ENCODE results near the gene UBTF.

Gene UBTF

GRCh38 chr17:44198721-44199552 lies 20.5 kb downstream of the UBTF start:
- peak; percentile 38 to 51 for DNase-seq (ENCODE audit: low read depth in 1 of 2, low spot score in 1 of 2)

GRCh38 chr17:44197980-44198720 lies 21.3 kb downstream of the UBTF start:
- DNase-seq (ENCODE audit: low read depth in 1 of 2, low spot score in 1 of 2), result no peak

DNA sequence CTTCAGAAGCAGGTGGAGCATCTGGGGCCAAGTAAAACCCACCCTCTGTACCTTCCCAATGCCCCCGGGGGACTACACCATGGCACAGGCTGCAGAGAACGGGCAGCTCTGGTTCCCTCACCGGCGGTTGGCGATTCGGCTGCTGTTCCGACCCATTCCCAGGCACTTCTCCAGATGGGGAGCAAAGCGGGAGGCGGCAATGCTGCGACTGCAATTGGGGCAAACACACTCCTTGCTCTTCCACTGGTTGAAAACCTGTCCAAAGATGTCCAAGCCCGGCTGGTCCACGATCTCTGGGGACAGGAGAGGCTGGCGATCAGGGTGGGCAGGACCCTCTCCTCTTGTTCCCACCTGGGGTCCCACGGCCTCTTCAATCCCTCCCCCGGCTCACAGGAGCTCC lies 22.4 kb downstream of the UBTF start:
- no peak for DNase-seq (ENCODE audit: low read depth in 1 of 2, low spot score in 1 of 2)

DNA sequence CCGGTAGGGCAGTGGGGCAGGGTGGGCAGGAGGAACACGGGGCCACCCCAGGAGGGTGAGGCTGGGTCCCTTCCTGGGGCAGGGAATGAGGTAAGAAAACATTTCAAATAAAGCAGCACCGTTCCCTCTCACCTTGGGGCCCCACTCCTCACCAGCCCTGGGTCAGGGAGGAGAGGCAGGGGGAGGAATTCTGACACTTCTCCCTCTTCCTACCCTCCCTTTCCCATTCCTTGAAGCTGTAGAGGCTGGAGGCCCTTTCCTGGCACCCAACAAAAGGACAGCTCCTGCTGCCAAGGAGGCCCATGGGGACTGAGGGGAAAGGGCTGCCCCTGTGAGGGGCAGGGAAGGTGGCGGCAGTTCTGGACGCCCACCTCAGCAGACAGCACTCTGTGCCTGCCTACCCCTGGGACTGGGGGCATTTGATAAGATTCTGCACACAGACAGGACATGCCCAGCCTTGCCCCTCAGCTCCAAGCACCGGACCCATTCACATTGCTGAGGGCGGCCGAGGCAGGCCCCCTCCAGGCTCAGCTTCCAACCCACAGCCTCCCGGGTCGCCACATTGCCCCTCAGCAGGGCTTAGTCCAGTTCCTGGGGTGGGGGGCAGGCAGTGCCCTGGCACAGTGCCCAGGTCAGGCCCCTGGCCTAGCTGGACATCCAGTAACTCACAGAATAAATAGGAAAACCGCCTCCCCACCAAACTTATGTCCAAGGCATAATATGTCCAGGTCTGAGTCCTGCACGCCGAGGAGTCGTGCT lies 26.0 kb downstream of the UBTF start:
- no peak for DNase-seq (ENCODE audit: low read depth in 1 of 2, low spot score in 1 of 2)

DNA sequence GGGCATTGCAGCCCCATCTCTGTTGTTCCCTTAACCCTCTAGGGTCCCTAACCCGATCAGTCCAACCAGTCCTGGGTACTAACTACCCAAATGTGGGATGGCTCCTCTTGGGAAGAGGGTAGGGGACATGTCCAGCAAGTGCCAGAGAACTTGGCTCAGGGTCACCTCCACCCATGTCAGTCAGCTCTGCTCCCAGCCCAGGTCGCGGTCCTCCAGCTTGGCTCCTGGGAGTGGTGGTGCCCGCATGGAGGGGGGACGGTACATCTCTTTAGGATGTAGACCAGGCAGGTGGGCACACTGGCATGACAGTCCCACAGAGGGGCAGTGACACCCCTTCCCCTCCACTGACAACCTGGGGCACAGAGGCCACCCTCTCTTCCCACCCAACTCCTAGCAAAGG lies 26.7 kb downstream of the UBTF start:
- no peak for DNase-seq (ENCODE audit: low read depth in 1 of 2, low spot score in 1 of 2)

- no peak for DNase-seq (ENCODE audit: low read depth in 1 of 2, low spot score in 1 of 2)
These were observed 27.5 kb downstream of the UBTF start for GRCh38 chr17:44191941-44192496.

DNA sequence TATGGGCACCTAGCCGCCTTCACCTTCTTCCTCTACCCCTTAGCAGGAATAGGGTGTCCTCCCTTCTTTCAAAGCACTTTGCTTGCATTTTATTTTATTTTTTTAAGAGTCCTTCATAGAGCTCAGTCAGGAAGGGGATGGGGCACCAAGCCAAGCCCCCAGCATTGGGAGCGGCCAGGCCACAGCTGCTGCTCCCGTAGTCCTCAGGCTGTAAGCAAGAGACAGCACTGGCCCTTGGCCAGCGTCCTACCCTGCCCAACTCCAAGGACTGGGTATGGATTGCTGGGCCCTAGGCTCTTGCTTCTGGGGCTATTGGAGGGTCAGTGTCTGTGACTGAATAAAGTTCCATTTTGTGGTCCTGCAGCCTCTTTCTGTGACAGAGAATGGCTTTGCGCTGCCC lies 28.1 kb downstream of the UBTF start:
- DNase-seq (ENCODE audit: low read depth in 1 of 2, low spot score in 1 of 2), result no peak

- no peak for DNase-seq (ENCODE audit: low read depth in 1 of 2, low spot score in 1 of 2)
These were observed 29.0 kb downstream of the UBTF start for GRCh38 chr17:44190481-44190880.

DNA sequence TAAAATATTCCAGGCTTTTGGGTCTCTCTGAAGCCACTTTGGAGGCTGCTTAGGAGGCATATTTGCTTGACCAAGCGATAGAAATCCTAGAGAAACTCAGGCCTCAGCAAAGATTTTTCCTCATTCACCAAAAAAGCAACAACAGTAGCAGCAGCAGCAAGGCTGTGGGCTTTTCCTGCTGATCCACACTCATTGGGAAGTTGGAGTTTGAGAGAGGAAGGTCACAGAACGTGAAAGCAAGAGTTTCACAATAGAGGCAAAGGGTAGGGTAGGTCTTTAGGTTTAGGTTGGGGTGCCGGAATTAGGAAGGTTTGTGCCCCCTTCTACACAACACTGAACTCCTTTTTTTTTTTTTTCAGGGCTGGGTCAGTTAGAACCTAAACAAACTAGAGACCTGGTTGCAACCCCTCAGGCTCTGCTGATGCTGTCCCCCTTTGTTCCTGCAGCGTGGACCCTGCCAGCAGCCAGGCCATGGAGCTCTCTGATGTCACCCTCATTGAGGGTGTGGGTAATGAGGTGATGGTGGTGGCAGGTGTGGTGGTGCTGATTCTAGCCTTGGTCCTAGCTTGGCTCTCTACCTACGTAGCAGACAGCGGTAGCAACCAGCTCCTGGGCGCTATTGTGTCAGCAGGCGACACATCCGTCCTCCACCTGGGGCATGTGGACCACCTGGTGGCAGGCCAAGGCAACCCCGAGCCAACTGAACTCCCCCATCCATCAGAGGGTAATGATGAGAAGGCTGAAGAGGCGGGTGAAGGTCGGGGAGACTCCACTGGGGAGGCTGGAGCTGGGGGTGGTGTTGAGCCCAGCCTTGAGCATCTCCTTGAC lies 30.7 kb downstream of the UBTF start:
- DNase-seq (ENCODE audit: low read depth in 1 of 2, low spot score in 1 of 2), result no peak

DNA sequence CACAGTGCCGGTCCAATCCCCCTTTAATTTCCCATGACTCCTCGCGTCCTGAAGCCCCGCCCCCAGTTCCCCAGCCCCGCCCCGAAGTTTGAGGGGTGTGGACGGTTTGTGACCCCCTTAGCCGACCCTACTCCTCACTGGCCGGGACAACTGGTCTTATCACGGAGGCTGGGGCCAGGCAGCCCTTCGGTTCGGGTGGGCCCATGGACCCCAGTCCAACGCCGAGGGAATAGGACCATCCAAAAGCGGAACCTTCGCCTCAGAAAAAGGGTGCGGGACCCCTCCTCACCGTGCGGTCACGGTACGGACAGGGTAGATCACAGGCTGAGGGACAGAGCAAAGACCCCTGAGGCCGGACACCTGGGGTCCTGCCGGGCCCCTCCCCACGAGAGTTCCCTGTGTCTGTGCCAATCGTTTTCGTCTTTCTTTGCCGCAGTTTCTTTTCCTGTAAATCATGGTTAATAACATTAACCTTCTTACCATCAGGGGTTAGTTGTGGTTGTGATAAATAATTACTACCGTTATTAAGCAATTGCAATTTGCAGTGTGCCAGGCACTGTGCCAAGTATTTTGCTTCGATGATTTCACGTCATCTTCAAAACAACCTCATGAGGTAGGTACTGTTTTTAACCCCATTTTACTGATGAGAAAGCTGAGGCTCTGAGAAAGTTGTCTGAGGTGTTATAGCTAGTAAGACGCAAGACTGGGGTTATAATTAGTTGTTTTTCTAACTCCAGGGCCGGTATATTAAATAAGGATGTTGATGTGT lies 32.2 kb downstream of the UBTF start:
- DNase-seq (ENCODE audit: low read depth in 1 of 2, low spot score in 1 of 2), result no peak

DNA sequence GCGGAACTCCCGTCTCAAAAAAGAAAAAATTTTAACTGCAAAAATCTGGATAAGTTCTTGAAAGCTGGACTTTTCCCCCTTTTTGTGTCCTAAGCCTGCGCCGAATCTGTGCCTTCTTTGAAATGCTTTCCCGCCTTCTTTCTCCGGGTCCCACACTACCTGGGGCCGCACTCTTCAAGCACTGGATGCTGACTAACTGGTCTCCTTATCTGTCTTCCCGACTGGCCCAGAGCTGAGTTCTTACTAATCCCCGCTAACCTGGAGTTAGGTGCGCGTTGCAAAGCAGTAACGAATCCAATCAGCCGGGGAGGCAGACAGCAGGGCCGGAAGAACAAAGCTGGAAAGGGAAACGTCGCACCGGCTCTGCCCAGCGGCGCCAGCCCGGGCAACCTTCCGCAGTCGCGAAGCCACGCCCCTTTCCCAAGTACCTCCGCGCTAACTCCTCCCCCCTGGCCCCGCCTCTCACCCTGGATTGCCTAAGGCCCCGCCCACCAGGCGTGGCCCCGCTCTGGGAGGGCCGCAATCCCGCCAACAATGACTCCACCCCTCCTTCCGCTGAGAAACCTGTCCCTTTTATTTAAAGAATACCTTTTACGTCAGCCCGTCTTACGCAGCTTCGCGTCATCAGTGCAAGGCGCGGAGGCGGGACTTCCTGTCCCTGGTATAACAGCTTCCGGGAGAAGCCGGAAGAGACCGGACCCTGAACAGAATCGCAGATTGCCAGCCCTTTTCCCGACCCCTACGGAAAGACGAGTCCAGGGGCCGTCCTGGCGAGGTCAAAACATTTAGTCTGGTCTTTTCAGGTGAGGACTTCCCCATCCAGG lies 33.0 kb downstream of the UBTF start, which contains the start of gene TMUB2:
TMUB2 (plus strand) TSS at position 666 of the 824 bp plus-strand sequence. CDS start 737 bp downstream, outside the sequence.
- peak; percentile 99 for DNase-seq (ENCODE audit: low read depth in 1 of 2, low spot score in 1 of 2)

GRCh38 chr17:44184212-44184810 lies 35.2 kb downstream of the UBTF start:
- DNase-seq (ENCODE audit: low read depth in 1 of 2, low spot score in 1 of 2), result no peak

- no peak for DNase-seq (ENCODE audit: low read depth in 1 of 2, low spot score in 1 of 2)
These were observed 36.5 kb downstream of the UBTF start for GRCh38 chr17:44183024-44183423.

DNA sequence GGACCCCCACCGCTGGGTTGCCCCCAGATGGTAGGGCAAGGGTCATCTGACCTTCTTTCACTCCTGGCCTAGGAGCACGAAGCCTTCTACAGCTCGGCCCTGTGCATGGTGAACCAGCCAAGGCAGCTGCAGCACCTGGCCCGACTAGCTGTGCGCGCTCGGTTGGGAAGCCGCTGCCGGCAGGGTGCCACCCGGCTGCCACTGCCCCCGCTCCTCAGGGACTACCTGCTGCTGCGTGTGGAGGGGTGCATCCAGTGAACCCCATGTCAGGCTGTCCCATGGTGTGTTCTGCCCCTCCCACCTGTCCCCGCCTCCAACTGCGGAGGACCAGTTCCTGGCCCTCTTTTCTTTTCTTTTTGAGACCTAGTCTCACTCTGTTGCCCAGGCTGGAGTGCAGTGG lies 41.3 kb downstream of the UBTF start:
- DNase-seq (ENCODE audit: low read depth in 1 of 2, low spot score in 1 of 2), result no peak

DNA sequence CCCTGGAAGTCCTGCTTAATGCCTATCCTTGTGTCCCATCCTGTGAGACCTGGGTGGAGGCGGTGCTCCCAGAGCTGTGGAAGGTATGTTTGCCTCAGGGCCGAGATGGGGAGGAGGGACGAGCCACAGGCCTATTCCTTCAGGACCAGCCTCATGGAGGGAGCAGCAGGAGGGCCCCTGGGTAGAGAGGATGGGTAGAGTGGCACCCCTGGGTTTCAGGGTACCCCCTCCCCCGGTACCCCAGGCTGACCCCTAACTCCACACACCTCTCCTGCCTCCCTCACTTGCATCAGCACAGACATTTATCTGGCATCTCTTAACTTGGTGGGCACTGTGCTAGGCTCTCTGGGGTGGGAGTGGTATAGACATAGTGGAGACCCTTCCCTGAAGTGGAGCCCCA lies 41.8 kb downstream of the UBTF start:
- DNase-seq (ENCODE audit: low read depth in 1 of 2, low spot score in 1 of 2), result no peak

GRCh38 chr17:44176671-44177501 lies 42.6 kb downstream of the UBTF start:
- DNase-seq (ENCODE audit: low read depth in 1 of 2, low spot score in 1 of 2), result no peak

DNA sequence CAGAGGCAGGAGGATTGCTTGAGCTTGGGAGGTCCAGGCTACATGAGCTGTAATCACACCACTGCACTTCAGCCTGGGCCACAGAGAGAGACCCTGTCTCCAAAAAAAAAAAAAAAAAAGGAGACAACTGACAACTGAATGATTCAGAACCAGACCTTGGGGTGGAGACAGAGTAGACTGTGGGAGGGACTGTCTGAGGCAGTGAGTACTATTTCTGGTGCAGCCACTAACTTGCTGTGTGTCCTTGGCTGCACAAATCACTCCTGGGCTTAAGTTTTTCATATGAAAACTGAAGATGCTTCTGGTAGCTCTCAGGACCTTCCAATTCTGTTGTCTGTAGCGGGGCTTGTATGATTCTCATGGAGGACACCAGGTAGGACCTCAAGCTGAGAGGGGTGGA lies 43.2 kb downstream of the UBTF start:
- DNase-seq (ENCODE audit: low read depth in 1 of 2, low spot score in 1 of 2), result no peak

- no peak for DNase-seq (ENCODE audit: low read depth in 1 of 2, low spot score in 1 of 2)
These were observed 45.0 kb downstream of the UBTF start for GRCh38 chr17:44174427-44174826.
